ENCODE measurements around the gene ELF1. TPM values are rescaled to one million over a fixed set of nuclear protein-coding genes. Genes with fewer than 3 reads are reported as not detected.

Gene ELF1
- total and polyA plus RNA-seq, 2 of the 4 experiments (the other 2 are of a cell fraction), result 25.4 to 27.6 TPM

DNA sequence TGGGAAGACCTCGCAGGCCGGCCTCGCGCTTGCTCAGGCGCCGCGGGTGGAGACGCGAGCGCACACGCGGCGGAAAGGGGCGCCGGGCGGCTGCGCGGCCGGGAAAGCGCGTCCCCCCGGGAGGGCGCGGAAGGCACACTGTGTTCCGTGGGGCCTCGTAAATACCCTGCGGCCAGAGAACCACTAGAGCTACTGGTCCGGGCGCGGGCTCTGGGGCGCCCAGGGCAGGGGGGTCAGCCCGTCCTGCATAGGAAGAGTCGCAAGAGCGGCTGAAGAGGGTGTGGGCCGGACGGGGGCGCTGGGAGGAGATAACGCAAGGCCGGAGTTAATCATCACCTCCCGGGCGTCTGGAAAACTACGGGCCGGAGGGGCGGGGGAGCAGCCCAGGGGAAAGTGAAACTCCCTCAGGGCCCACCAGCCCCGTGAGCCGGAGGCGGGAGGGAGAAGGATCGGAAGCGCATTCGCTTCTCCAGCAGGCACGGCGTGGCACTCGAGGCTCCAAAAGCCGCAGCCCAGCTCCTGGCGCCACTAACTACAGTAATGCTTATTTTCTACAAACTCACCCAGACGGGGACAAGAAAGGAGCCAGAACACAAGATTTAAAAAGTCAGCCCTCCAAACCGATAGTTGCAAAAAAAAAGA is 41.1 kb upstream of the ELF1 start:
- ChIA-PET POLR2A (ENCODE audit: unreplicated experiment) (no interaction called here), CTCF (interaction anchor here (0.6 to 0.7 kb wide), 2 partner anchors 9 to 271 kb away, joined by 3 read pairs; partner anchors contain the start of gene SLC25A15)
- Histone ChIP-seq H4K8ac (ENCODE audit: low read depth in 2 of 2, low read length in 2 of 2) (peak overlapping the region; percentile 91 to 96), H3K9me1 (ENCODE audit: insufficient read depth, low read length) (peaks cover 9% of the 10 kb centered on the region), H2BK120ac (ENCODE audit: low read depth, low read length) (peak overlapping the region; percentile 48), H4K91ac (ENCODE audit: insufficient read depth, low read depth, low read length) (peak overlapping the region; percentile 97), H4K5ac (ENCODE audit: low read depth, low read length) (peak overlapping the region; percentile 79), H3K14ac (replicated peaks; ENCODE audit: low read depth, low read length) (peak overlapping the region; percentile 78), H3K27me3 (ENCODE audit: control insufficient read depth, insufficient read depth, low read length) (no peaks in the 10 kb centered on the region), H3K4me2 (ENCODE audit: low read depth, low read length) (peak overlapping the region; percentile 97), H3K27ac (ENCODE audit: insufficient read depth, low read length) (peak overlapping the region; percentile 93), H3K9me3 (ENCODE audit: control insufficient read depth, insufficient read depth, low read length) (no peaks in the 10 kb centered on the region), H2AK5ac (ENCODE audit: low read depth, low read length) (peak overlapping the region; percentile 63), H2BK15ac (ENCODE audit: low read depth, low read length) (peak overlapping the region; percentile 79; the same call in 1 of the 3 replicates), H3K4ac (ENCODE audit: low read depth, low read length) (peak overlapping the region; percentile 85), H2AFZ (replicated peaks; ENCODE audit: low read length, poor library complexity) (peak overlapping the region; percentile 91), H3K36me3 (ENCODE audit: control insufficient read depth, insufficient read depth, low read length) (peaks cover 2% of the 10 kb centered on the region; the same call in 1 of the 2 replicates), H2AK9ac (replicated peaks; ENCODE audit: low read depth, low read length, poor library complexity) (peak overlapping the region; percentile 97), H3K18ac (ENCODE audit: low read depth, low read length) (peak overlapping the region; percentile 91), H3K4me3 (ENCODE audit: insufficient read depth, low read depth, low read length) (peak overlapping the region; percentile 82), H2BK20ac (ENCODE audit: low read depth, low read length) (peak overlapping the region; percentile 33), H3K23ac (ENCODE audit: low read depth, low read length) (peak overlapping the region; percentile 71), H3K4me1 (ENCODE audit: control insufficient read depth, insufficient read depth, low read length) (peaks cover 4% of the 10 kb centered on the region), H3K79me1 (ENCODE audit: low read depth in 1 of 2, low read length in 2 of 2) (peaks cover 3 to 33% of the 10 kb centered on the region in 2 experiments; a peak in 3 of 4 replicates), H2BK5ac (ENCODE audit: low read depth, low read length, poor library complexity, severe bottlenecking) (peak overlapping the region; percentile 94), H3K9ac (ENCODE audit: low read depth, low read length) (peak overlapping the region; percentile 94), H4K20me1 (ENCODE audit: insufficient read depth, low read length) (peaks cover 33% of the 10 kb centered on the region), H3K56ac (ENCODE audit: extremely low read depth, insufficient read depth, low read length) (peak overlapping the region; percentile 99)
- dilution Hi-C loops (cut with HindIII; ENCODE audit: low sequenced_read_pairs, unreplicated experiment) (no loop called here), in situ Hi-C loops (cut with MboI; ENCODE audit: low sequenced_read_pairs) (no loop called here), intact Hi-C loops (cut with micrococcal nuclease) (loop anchor here (2.0 to 5.0 kb wide), 3 partner anchors 88 to 271 kb away; partner anchors contain the start of genes NAA16 and SLC25A15)
- ATAC-seq (ENCODE audit: low read depth) (peak; percentile 51), DNase-seq (peak; percentile 87)
- WGBS, 2 experiments (ENCODE audit: extremely low coverage in 2 of 2, insufficient read length in 1 of 2), result 0% methylated on average over 27 of the region's 57 CpGs; no CpG with 5 or more reads in 1 of the 2 experiments
- no TSS peak for BruUV-seq (replicated peaks)
- TF ChIP-seq RCOR1 (IDR thresholded peaks at IDR 0.05; ENCODE audit: insufficient replicate concordance, low read length) (peak; percentile 19), CEBPB (IDR thresholded peaks at IDR 0.05; ENCODE audit: low read depth, low read length) (peak; percentile 43), CHD1 (IDR thresholded peaks at IDR 0.05; ENCODE audit: low read depth, low read length) (peak; percentile 82), MAFK (IDR thresholded peaks at IDR 0.05; ENCODE audit: low read depth, low read length) (no peak), SMC3 (IDR thresholded peaks at IDR 0.05; ENCODE audit: low read depth, low read length) (no peak; the same call in 1 of the 2 replicates), BHLHE40 (IDR thresholded peaks at IDR 0.05; ENCODE audit: low read depth, low read length) (no peak), RAD21 (IDR thresholded peaks at IDR 0.05; ENCODE audit: low read length) (no peak; the same call in 1 of the 2 replicates), POLR2A (IDR thresholded peaks at IDR 0.05; ENCODE audit: low read depth, low read length) (peak; percentile 75), FOS (IDR thresholded peaks at IDR 0.05; ENCODE audit: low read depth, low read length) (peak; percentile 29; the same call in 1 of the 2 replicates), NFE2L2 (IDR thresholded peaks at IDR 0.05; ENCODE audit: low read depth, low read length) (no peak), MXI1 (IDR thresholded peaks at IDR 0.05; ENCODE audit: borderline replicate concordance, low read depth, low read length) (peak; percentile 78; the same call in 1 of the 2 replicates)
- TF ChIP-seq, protein P1, sequence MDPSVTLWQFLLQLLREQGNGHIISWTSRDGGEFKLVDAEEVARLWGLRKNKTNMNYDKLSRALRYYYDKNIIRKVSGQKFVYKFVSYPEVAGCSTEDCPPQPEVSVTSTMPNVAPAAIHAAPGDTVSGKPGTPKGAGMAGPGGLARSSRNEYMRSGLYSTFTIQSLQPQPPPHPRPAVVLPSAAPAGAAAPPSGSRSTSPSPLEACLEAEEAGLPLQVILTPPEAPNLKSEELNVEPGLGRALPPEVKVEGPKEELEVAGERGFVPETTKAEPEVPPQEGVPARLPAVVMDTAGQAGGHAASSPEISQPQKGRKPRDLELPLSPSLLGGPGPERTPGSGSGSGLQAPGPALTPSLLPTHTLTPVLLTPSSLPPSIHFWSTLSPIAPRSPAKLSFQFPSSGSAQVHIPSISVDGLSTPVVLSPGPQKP (IDR thresholded peaks at IDR 0.05; ENCODE audit: borderline replicate concordance, low read depth, low read length), result no peak
- TF ChIP-seq, protein P2, sequence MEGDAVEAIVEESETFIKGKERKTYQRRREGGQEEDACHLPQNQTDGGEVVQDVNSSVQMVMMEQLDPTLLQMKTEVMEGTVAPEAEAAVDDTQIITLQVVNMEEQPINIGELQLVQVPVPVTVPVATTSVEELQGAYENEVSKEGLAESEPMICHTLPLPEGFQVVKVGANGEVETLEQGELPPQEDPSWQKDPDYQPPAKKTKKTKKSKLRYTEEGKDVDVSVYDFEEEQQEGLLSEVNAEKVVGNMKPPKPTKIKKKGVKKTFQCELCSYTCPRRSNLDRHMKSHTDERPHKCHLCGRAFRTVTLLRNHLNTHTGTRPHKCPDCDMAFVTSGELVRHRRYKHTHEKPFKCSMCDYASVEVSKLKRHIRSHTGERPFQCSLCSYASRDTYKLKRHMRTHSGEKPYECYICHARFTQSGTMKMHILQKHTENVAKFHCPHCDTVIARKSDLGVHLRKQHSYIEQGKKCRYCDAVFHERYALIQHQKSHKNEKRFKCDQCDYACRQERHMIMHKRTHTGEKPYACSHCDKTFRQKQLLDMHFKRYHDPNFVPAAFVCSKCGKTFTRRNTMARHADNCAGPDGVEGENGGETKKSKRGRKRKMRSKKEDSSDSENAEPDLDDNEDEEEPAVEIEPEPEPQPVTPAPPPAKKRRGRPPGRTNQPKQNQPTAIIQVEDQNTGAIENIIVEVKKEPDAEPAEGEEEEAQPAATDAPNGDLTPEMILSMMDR (conservative IDR thresholded peaks at IDR 0.05; ENCODE audit: low read depth, low read length), result peak; percentile 38
- TF ChIP-seq, protein P3, sequence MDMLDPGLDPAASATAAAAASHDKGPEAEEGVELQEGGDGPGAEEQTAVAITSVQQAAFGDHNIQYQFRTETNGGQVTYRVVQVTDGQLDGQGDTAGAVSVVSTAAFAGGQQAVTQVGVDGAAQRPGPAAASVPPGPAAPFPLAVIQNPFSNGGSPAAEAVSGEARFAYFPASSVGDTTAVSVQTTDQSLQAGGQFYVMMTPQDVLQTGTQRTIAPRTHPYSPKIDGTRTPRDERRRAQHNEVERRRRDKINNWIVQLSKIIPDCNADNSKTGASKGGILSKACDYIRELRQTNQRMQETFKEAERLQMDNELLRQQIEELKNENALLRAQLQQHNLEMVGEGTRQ (IDR thresholded peaks at IDR 0.05; ENCODE audit: low read depth, low read length), result no peak; the same call in 1 of the 2 replicates
